Measurements from ENCODE around the gene PIP4K2A.
"Not testable (repeated sequence)": the region's sequence is repeated elsewhere in the genome, so short reads cannot be mapped to it uniquely, and the experiment has no call there.

PIP4K2A gene

GRCh38 chr10:22714479-22715289 lies at the start of gene PIP4K2A:
Gene PIP4K2A, minus strand, starts transcription at chr10:22714578. Its CDS starts 252 bp downstream, at chr10:22714326.
- H3K27me3 ChIP-seq (ENCODE audit: control insufficient read depth, insufficient read depth, low read length): peaks cover 10% of the 10 kb centered on the region
- H3K36me3 ChIP-seq (ENCODE audit: control insufficient read depth, insufficient read depth, low read length): no peaks in the 10 kb centered on the region
- H3K4me1 ChIP-seq (ENCODE audit: control insufficient read depth, insufficient read depth, low read length): peaks cover 11% of the 10 kb centered on the region
- peak within 1 kb of the TSS; percentile 94 for H3K4me3 ChIP-seq (ENCODE audit: low read depth, low read length)
- H3K9ac ChIP-seq (ENCODE audit: low read depth, low read length): peak within 1 kb of the TSS; percentile 70
- no peaks in the 10 kb centered on the region for H3K9me3 ChIP-seq (ENCODE audit: control insufficient read depth, insufficient read depth, low read length)

- Histone ChIP-seq H3K36me3 (ENCODE audit: control insufficient read depth, insufficient read depth, low read length) (no peaks in the 10 kb centered on the region), H3K9ac (ENCODE audit: low read depth, low read length) (no peak overlapping the region), H3K9me3 (ENCODE audit: control insufficient read depth, insufficient read depth, low read length) (no peaks in the 10 kb centered on the region), H3K27me3 (ENCODE audit: control insufficient read depth, insufficient read depth, low read length) (no peaks in the 10 kb centered on the region), H3K4me1 (ENCODE audit: control insufficient read depth, insufficient read depth, low read length) (no peaks in the 10 kb centered on the region), H3K4me3 (ENCODE audit: low read depth, low read length) (no peak overlapping the region)
Measured at GRCh38 chr10:22761569-22762220, 47.3 kb upstream of the PIP4K2A start.

GRCh38 chr10:22760025-22760424 lies 45.6 kb upstream of the PIP4K2A start:
- no peak overlapping the region for H3K9ac ChIP-seq (ENCODE audit: low read depth, low read length)

DNA sequence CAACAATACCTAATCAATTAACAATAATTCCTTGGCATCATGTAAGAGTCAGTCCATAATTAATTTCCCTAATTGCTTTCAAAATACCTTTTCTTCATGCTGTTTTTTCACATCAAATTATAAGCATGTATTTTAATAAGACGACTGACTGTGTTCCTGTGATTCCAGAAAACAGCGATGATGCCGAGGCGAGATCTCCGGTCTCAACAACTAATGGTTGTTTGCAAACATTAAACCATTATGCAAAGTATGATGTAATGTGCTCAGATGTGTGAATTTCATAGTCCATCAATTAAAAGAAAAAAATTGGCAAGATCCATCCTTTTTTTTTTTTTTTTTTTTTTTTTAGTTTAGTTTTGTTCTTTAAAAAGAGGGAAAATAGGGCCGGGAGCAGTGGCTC lies 44.5 kb upstream of the PIP4K2A start:
- Histone ChIP-seq H3K4me1 (ENCODE audit: control insufficient read depth, insufficient read depth, low read length) (no peaks in the 10 kb centered on the region), H3K9ac (ENCODE audit: low read depth, low read length) (no peak overlapping the region), H3K27me3 (ENCODE audit: control insufficient read depth, insufficient read depth, low read length) (no peaks in the 10 kb centered on the region), H3K4me3 (ENCODE audit: low read depth, low read length) (no peak overlapping the region), H3K9me3 (ENCODE audit: control insufficient read depth, insufficient read depth, low read length) (no peaks in the 10 kb centered on the region), H3K36me3 (ENCODE audit: control insufficient read depth, insufficient read depth, low read length) (no peaks in the 10 kb centered on the region)

More at GRCh38 chr10:22760025-22760424, 45.6 kb upstream of the PIP4K2A start:
- Histone ChIP-seq H3K4me1 (ENCODE audit: control insufficient read depth, insufficient read depth, low read length) (no peaks in the 10 kb centered on the region), H3K9me3 (ENCODE audit: control insufficient read depth, insufficient read depth, low read length) (no peaks in the 10 kb centered on the region), H3K4me3 (ENCODE audit: low read depth, low read length) (no peak overlapping the region), H3K27me3 (ENCODE audit: control insufficient read depth, insufficient read depth, low read length) (no peaks in the 10 kb centered on the region), H3K36me3 (ENCODE audit: control insufficient read depth, insufficient read depth, low read length) (no peaks in the 10 kb centered on the region)

DNA sequence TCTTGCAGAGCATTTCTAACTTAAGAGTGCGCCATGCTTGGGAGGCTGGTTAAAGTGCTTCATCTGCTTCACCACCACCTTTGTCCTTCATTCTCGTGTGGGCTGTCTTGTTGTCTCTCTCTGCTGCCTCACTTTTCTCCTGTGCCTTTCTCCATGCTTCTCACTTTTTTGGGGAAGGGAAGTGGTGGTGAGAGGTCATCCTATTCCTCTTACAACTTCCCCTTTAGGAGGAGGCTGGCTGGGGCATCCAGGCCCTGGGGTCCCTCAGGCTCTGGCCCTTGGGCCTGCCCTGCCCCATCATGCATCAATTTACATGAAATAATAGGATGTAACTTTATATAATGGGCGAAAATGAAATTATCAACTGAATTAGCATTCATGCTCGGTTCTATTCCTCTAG lies 39.9 kb upstream of the PIP4K2A start:
- H3K27me3 ChIP-seq (ENCODE audit: control insufficient read depth, insufficient read depth, low read length): no peaks in the 10 kb centered on the region
- no peaks in the 10 kb centered on the region for H3K4me1 ChIP-seq (ENCODE audit: control insufficient read depth, insufficient read depth, low read length)
- no peak overlapping the region for H3K4me3 ChIP-seq (ENCODE audit: low read depth, low read length)
- H3K36me3 ChIP-seq (ENCODE audit: control insufficient read depth, insufficient read depth, low read length): no peaks in the 10 kb centered on the region
- no peak overlapping the region for H3K9ac ChIP-seq (ENCODE audit: low read depth, low read length)
- no peaks in the 10 kb centered on the region for H3K9me3 ChIP-seq (ENCODE audit: control insufficient read depth, insufficient read depth, low read length)

GRCh38 chr10:22753786-22754185 lies 39.4 kb upstream of the PIP4K2A start:
- no peak overlapping the region for H3K9ac ChIP-seq (ENCODE audit: low read depth, low read length)
- no peaks in the 10 kb centered on the region for H3K27me3 ChIP-seq (ENCODE audit: control insufficient read depth, insufficient read depth, low read length)
- H3K4me3 ChIP-seq (ENCODE audit: low read depth, low read length): no peak overlapping the region
- no peaks in the 10 kb centered on the region for H3K36me3 ChIP-seq (ENCODE audit: control insufficient read depth, insufficient read depth, low read length)
- H3K9me3 ChIP-seq (ENCODE audit: control insufficient read depth, insufficient read depth, low read length): no peaks in the 10 kb centered on the region
- H3K4me1 ChIP-seq (ENCODE audit: control insufficient read depth, insufficient read depth, low read length): no peaks in the 10 kb centered on the region

GRCh38 chr10:22752272-22752889 lies 38.0 kb upstream of the PIP4K2A start:
- Histone ChIP-seq H3K4me3 (ENCODE audit: low read depth, low read length) (no peak overlapping the region), H3K9me3 (ENCODE audit: control insufficient read depth, insufficient read depth, low read length) (no peaks in the 10 kb centered on the region), H3K9ac (ENCODE audit: low read depth, low read length) (no peak overlapping the region), H3K27me3 (ENCODE audit: control insufficient read depth, insufficient read depth, low read length) (no peaks in the 10 kb centered on the region), H3K4me1 (ENCODE audit: control insufficient read depth, insufficient read depth, low read length) (no peaks in the 10 kb centered on the region), H3K36me3 (ENCODE audit: control insufficient read depth, insufficient read depth, low read length) (no peaks in the 10 kb centered on the region)

GRCh38 chr10:22750131-22750530 lies 35.8 kb upstream of the PIP4K2A start:
- H3K4me1 ChIP-seq (ENCODE audit: control insufficient read depth, insufficient read depth, low read length): no peaks in the 10 kb centered on the region
- no peaks in the 10 kb centered on the region for H3K36me3 ChIP-seq (ENCODE audit: control insufficient read depth, insufficient read depth, low read length)
- no peak overlapping the region for H3K9ac ChIP-seq (ENCODE audit: low read depth, low read length)
- no peaks in the 10 kb centered on the region for H3K9me3 ChIP-seq (ENCODE audit: control insufficient read depth, insufficient read depth, low read length)
- H3K4me3 ChIP-seq (ENCODE audit: low read depth, low read length): no peak overlapping the region
- H3K27me3 ChIP-seq (ENCODE audit: control insufficient read depth, insufficient read depth, low read length): no peaks in the 10 kb centered on the region

GRCh38 chr10:22744858-22745257 lies 30.5 kb upstream of the PIP4K2A start:
- H3K9ac ChIP-seq (ENCODE audit: low read depth, low read length); H3K27me3 ChIP-seq (ENCODE audit: control insufficient read depth, insufficient read depth, low read length); H3K9me3 ChIP-seq (ENCODE audit: control insufficient read depth, insufficient read depth, low read length); H3K36me3 ChIP-seq (ENCODE audit: control insufficient read depth, insufficient read depth, low read length); H3K4me3 ChIP-seq (ENCODE audit: low read depth, low read length); H3K4me1 ChIP-seq (ENCODE audit: control insufficient read depth, insufficient read depth, low read length): not testable (repeated sequence)

DNA sequence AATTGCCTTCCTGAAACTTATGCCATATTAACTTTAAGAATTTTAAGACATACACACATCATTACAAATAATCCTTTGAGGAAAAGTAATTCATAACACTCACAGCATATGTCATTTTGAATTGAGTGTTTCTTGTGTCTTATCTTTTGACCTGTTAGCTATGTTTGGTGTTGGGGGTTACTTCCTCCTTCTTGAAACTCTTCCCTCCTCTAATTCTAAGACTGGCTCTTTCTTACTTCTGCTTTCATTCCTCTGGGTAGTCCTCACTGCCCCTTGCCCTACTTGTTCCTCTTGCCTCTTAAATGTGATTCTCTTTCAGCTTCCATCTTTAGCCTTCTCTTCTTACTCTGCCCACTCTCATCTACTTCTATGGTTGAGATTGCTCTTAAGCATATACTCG lies 28.3 kb upstream of the PIP4K2A start:
- Histone ChIP-seq H3K4me1 (ENCODE audit: control insufficient read depth, insufficient read depth, low read length) (no peaks in the 10 kb centered on the region), H3K4me3 (ENCODE audit: low read depth, low read length) (no peak overlapping the region), H3K36me3 (ENCODE audit: control insufficient read depth, insufficient read depth, low read length) (no peaks in the 10 kb centered on the region), H3K27me3 (ENCODE audit: control insufficient read depth, insufficient read depth, low read length) (no peaks in the 10 kb centered on the region), H3K9me3 (ENCODE audit: control insufficient read depth, insufficient read depth, low read length) (no peaks in the 10 kb centered on the region), H3K9ac (ENCODE audit: low read depth, low read length) (no peak overlapping the region)

DNA sequence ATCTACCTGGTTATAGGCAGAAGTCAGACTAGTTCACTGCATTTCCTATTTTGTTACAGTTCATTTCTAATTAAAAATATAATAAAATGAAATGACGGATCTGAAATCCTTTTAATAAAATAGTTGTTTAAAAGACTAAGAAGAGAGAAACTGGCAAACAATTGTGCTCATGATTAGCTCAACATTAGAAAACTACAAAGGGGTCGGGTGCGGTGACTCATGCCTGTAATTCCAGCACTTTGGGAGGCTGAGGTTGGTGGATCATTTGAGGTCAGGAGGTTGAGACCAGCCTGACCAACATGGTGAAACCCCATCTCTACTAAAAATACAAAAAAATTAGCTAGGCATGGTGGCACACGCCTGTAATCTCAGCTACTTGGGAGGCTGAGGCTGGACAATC lies 27.3 kb upstream of the PIP4K2A start:
- not testable (repeated sequence) for H3K4me3 ChIP-seq (ENCODE audit: low read depth, low read length); H3K36me3 ChIP-seq (ENCODE audit: control insufficient read depth, insufficient read depth, low read length); H3K27me3 ChIP-seq (ENCODE audit: control insufficient read depth, insufficient read depth, low read length); H3K9me3 ChIP-seq (ENCODE audit: control insufficient read depth, insufficient read depth, low read length); H3K9ac ChIP-seq (ENCODE audit: low read depth, low read length); H3K4me1 ChIP-seq (ENCODE audit: control insufficient read depth, insufficient read depth, low read length)

DNA sequence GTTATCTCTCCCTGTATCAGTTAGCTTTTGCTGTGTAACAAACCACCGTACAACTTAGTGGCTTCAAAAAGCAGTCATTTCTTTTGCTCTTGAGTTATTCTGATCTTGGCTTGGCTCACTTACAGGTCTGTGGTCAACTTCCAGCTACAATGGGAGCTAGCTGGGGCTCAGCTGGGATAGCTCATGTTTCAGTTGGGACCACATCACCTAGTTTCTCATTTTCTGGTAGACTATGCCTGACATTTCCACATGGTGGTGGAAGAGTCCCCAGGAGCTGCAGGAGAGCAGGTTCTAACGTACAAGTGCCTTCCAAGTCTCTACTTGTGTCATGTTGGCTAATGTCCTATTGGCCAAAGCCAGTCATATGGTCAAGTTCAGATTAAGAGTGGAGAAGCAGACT lies 25.8 kb upstream of the PIP4K2A start:
- H3K27me3 ChIP-seq (ENCODE audit: control insufficient read depth, insufficient read depth, low read length): no peaks in the 10 kb centered on the region
- no peak overlapping the region for H3K9ac ChIP-seq (ENCODE audit: low read depth, low read length)
- no peaks in the 10 kb centered on the region for H3K4me1 ChIP-seq (ENCODE audit: control insufficient read depth, insufficient read depth, low read length)
- no peaks in the 10 kb centered on the region for H3K36me3 ChIP-seq (ENCODE audit: control insufficient read depth, insufficient read depth, low read length)
- H3K9me3 ChIP-seq (ENCODE audit: control insufficient read depth, insufficient read depth, low read length): no peaks in the 10 kb centered on the region
- H3K4me3 ChIP-seq (ENCODE audit: low read depth, low read length): no peak overlapping the region

Measured in iPS-15b (cell line).